IMR-90 (cell line): ENCODE measurements around the gene VTN. TPM values are rescaled to one million over a fixed set of nuclear protein-coding genes. Genes with fewer than 3 reads are reported as not detected.

ENCODE experiments used
- ATAC-seq: fragments of 200-7000 bp; cut with Tn5 transposase; 2 replicates; pipeline ENCODE4 v1.9.1; 2020; ENCODE audit warnings: low read depth, mild to moderate bottlenecking, moderate library complexity
- BruUV-seq: library from RNA; stranded (reverse); fragments of 400-500 nt; replicated peaks from 2 replicates; lab custom pipeline; 2021; lab: Mats Ljungman, UMichigan
- CTCF ChIA-PET: fragments of 300-600 bp; formaldehyde crosslinking; extraction: SDS; loops from one replicate; lab custom pipeline; 2021; ENCODE audit warnings: antibody characterized with exemption; lab: Yijun Ruan, JAX
- POLR2A ChIA-PET: fragments of 300-600 bp; sonication (Branson Sonifier 250); formaldehyde crosslinking; loops from one replicate; lab custom pipeline; 2022; ENCODE audit warnings: antibody characterized with exemption; ENCODE audit not compliant: unreplicated experiment; lab: Charles Lee
- DNase-seq: peaks from one replicate; pipeline ENCODE4 v3.0.0; 2013
- H2AFZ ChIP-seq: replicated peaks from 2 replicates; pipeline ENCODE3; 2013; ENCODE audit warnings: low read length, mild to moderate bottlenecking; ENCODE audit not compliant: poor library complexity
- H2AK5ac ChIP-seq: 2 replicates; pipeline ENCODE4 v1.6.1; 2013; ENCODE audit warnings: low read depth, low read length, inconsistent platforms
- H2AK9ac ChIP-seq: replicated peaks from 2 replicates; pipeline ENCODE3; 2013; ENCODE audit warnings: mild to moderate bottlenecking, low read depth, low read length, moderate library complexity; ENCODE audit not compliant: poor library complexity
- H2BK120ac ChIP-seq: 2 replicates; pipeline ENCODE4 v1.6.1; 2013; ENCODE audit warnings: low read depth, low read length, inconsistent platforms
- H2BK15ac ChIP-seq: 3 replicates; pipeline ENCODE4 v1.6.1; 2013; ENCODE audit warnings: low read depth, low read length, inconsistent platforms
- H2BK20ac ChIP-seq: 2 replicates; pipeline ENCODE4 v1.6.1; 2013; ENCODE audit warnings: low read depth, mild to moderate bottlenecking, inconsistent platforms, low read length, moderate library complexity
- H2BK5ac ChIP-seq: 2 replicates; pipeline ENCODE4 v1.6.1; 2013; ENCODE audit warnings: mild to moderate bottlenecking, low read depth, low read length, inconsistent platforms; ENCODE audit not compliant: poor library complexity, severe bottlenecking
- H3K14ac ChIP-seq: replicated peaks from 2 replicates; pipeline ENCODE4 v1.6.1; 2013; ENCODE audit warnings: low read depth, low read length, inconsistent platforms
- H3K18ac ChIP-seq: 2 replicates; pipeline ENCODE4 v1.6.1; 2013; ENCODE audit warnings: low read depth, low read length, control low read depth
- H3K23ac ChIP-seq: 2 replicates; pipeline ENCODE4 v1.6.1; 2013; ENCODE audit warnings: low read depth, low read length, inconsistent platforms
- H3K27ac ChIP-seq: 2 replicates; pipeline ENCODE4 v1.5.1; 2013; ENCODE audit warnings: mild to moderate bottlenecking, control low read depth, low read length; ENCODE audit not compliant: insufficient read depth
- H3K27me3 ChIP-seq: 2 replicates; pipeline ENCODE4 v1.6.1; 2013; ENCODE audit warnings: low read length; ENCODE audit not compliant: control insufficient read depth, insufficient read depth
- H3K36me3 ChIP-seq: 2 replicates; pipeline ENCODE4 v1.6.1; 2013; ENCODE audit warnings: low read length, mixed read lengths; ENCODE audit not compliant: control insufficient read depth, insufficient read depth
- H3K4ac ChIP-seq: 2 replicates; pipeline ENCODE4 v1.6.1; 2013; ENCODE audit warnings: low read depth, low read length, inconsistent platforms
- H3K4me1 ChIP-seq: 2 replicates; pipeline ENCODE4 v1.6.1; 2013; ENCODE audit warnings: low read length, mixed read lengths; ENCODE audit not compliant: control insufficient read depth, insufficient read depth
- H3K4me2 ChIP-seq: 2 replicates; pipeline ENCODE4 v1.6.1; 2013; ENCODE audit warnings: low read depth, mild to moderate bottlenecking, control low read depth, low read length, moderate library complexity
- H3K4me3 ChIP-seq: 2 replicates; pipeline ENCODE4 v1.5.1; 2013; ENCODE audit warnings: low read depth, mild to moderate bottlenecking, control low read depth, low read length, moderate library complexity; ENCODE audit not compliant: insufficient read depth
- H3K56ac ChIP-seq: 2 replicates; pipeline ENCODE4 v1.6.1; 2013; ENCODE audit warnings: low read length, inconsistent platforms; ENCODE audit not compliant: insufficient read depth; ENCODE audit errors: extremely low read depth
- H3K79me1 ChIP-seq, 2 experiments: 2 replicates each; pipeline ENCODE4 v1.6.1; 2013; ENCODE audit warnings: low read length in 2 of 2, inconsistent platforms in 1 of 2, low read depth in 1 of 2
- H3K9ac ChIP-seq: 2 replicates; pipeline ENCODE4 v1.6.1; 2013; ENCODE audit warnings: low read depth, low read length, control low read depth
- H3K9me1 ChIP-seq: 2 replicates; pipeline ENCODE4 v1.6.1; 2013; ENCODE audit warnings: low read length, inconsistent platforms; ENCODE audit not compliant: insufficient read depth
- H3K9me3 ChIP-seq: 2 replicates; pipeline ENCODE4 v1.6.1; 2013; ENCODE audit warnings: low read length; ENCODE audit not compliant: control insufficient read depth, insufficient read depth
- H4K20me1 ChIP-seq: 2 replicates; pipeline ENCODE4 v1.6.1; 2013; ENCODE audit warnings: low read length, inconsistent platforms; ENCODE audit not compliant: insufficient read depth
- H4K5ac ChIP-seq: 2 replicates; pipeline ENCODE4 v1.6.1; 2013; ENCODE audit warnings: mild to moderate bottlenecking, low read depth, low read length, control low read depth
- H4K8ac ChIP-seq, 2 experiments: 2 replicates each; pipeline ENCODE4 v1.6.1; 2013; ENCODE audit warnings: low read depth in 2 of 2, low read length in 2 of 2, control low read depth in 1 of 2, inconsistent platforms in 1 of 2
- H4K91ac ChIP-seq: 2 replicates; pipeline ENCODE4 v1.6.1; 2013; ENCODE audit warnings: low read depth, low read length, inconsistent platforms; ENCODE audit not compliant: insufficient read depth
- CEBPB ChIP-seq: IDR thresholded peaks from 2 replicates; pipeline ENCODE4 v1.6.1; 2012; ENCODE audit warnings: low read depth, low read length, improper control_type of control experiment
- CHD1 ChIP-seq: IDR thresholded peaks from 2 replicates; pipeline ENCODE4 v1.6.1; 2012; ENCODE audit warnings: low read depth, low read length, improper control_type of control experiment
- FOS ChIP-seq: fragments of 150-350 bp; IDR thresholded peaks from 2 replicates; pipeline ENCODE4 v1.6.1; 2016; ENCODE audit warnings: low read depth, low read length
- MAFK ChIP-seq: IDR thresholded peaks from 2 replicates; pipeline ENCODE4 v1.6.1; 2012; ENCODE audit warnings: low read depth, low read length, improper control_type of control experiment
- MAZ ChIP-seq: IDR thresholded peaks from 2 replicates; pipeline ENCODE4 v1.6.1; 2012; ENCODE audit warnings: low read depth, mild to moderate bottlenecking, low read length, improper control_type of control experiment, moderate library complexity, borderline replicate concordance
- NFE2L2 ChIP-seq: fragments of 150-350 bp; IDR thresholded peaks from 2 replicates; pipeline ENCODE4 v1.6.1; 2016; ENCODE audit warnings: low read depth, mild to moderate bottlenecking, low read length
- POLR2A ChIP-seq: IDR thresholded peaks from 2 replicates; pipeline ENCODE4 v1.6.1; 2012; ENCODE audit warnings: mild to moderate bottlenecking, low read depth, low read length
- RAD21 ChIP-seq: IDR thresholded peaks from 2 replicates; pipeline ENCODE4 v1.6.1; 2012; ENCODE audit warnings: low read length, improper control_type of control experiment
- RCOR1 ChIP-seq: IDR thresholded peaks from 2 replicates; pipeline ENCODE4 v1.6.1; 2012; ENCODE audit warnings: mild to moderate bottlenecking, low read length, improper control_type of control experiment; ENCODE audit not compliant: insufficient replicate concordance
- SMC3 ChIP-seq: fragments of 150-350 bp; IDR thresholded peaks from 2 replicates; pipeline ENCODE4 v1.6.1; 2016; ENCODE audit warnings: low read depth, mild to moderate bottlenecking, antibody characterized with exemption, low read length, moderate library complexity
- WGBS, 2 experiments: methylation state at CpG; one replicate each; pipeline versions ENCODE4 v1.1.5 to v1.1.7; 2013; ENCODE audit warnings: missing lambda C conversion rate in 2 of 2; ENCODE audit not compliant: insufficient read length in 1 of 2; ENCODE audit errors: extremely low coverage in 2 of 2; 5-methylcytosine and 5-hydroxymethylcytosine counted together
- dilution Hi-C: fragments of 300-500 bp; cut with HindIII; formaldehyde crosslinking; loops from one replicate; pipeline ENCODE4 v1.14.3; 2018; ENCODE audit warnings: low sequenced_read_pairs; ENCODE audit not compliant: unreplicated experiment
- in situ Hi-C: fragments of 300-500 bp; cut with MboI; formaldehyde crosslinking; loops from 3 replicates; pipeline ENCODE4 v1.14.3; 2019; ENCODE audit warnings: low sequenced_read_pairs, inconsistent platforms, mixed read lengths
- intact Hi-C: fragments of 100-400 bp; cut with micrococcal nuclease; formaldehyde crosslinking; loops from 2 replicates; pipeline ENCODE4 v1.10.0; 2022
- polyA plus RNA-seq, 3 experiments: library from polyadenylated mRNA; depleted of rRNA; stranded (reverse); fragments of >200 nt; gene quantifications; 2 replicates each; pipeline ENCODE4 v1.2.3, GENCODE V29; 2012; ENCODE audit warnings: low replicate concordance in 1 of 3
- total RNA-seq: library from RNA; depleted of rRNA; stranded (reverse); fragments of >200 nt; gene quantifications from 2 replicates; pipeline ENCODE4 v1.2.3, GENCODE V29; 2012
- TF ChIP-seq, protein P1 (sequence below): conservative IDR thresholded peaks from 2 replicates; pipeline ENCODE4 v1.5.1; 2012; ENCODE audit warnings: mild to moderate bottlenecking, low read depth, low read length, improper control_type of control experiment

The VTN gene
- total and polyA plus RNA-seq, 2 of the 4 experiments (the other 2 are of a cell fraction) = 0.18 to 1.0 TPM

- dilution Hi-C loops = no loop called here
- Histone ChIP-seq H3K27me3 (peaks cover 14% of the 10 kb centered on the region), H3K4me2 (no peak overlapping the region), H3K23ac (no peak overlapping the region), H3K4me1 (peaks cover 3% of the 10 kb centered on the region), H3K9me1 (peaks cover 12% of the 10 kb centered on the region), H4K91ac (no peak overlapping the region), H3K9ac (no peak overlapping the region), H2AK9ac (no peak overlapping the region), H2BK120ac (no peak overlapping the region), H2AK5ac (no peak overlapping the region), H4K20me1 (no peaks in the 10 kb centered on the region), H3K9me3 (no peaks in the 10 kb centered on the region), H3K18ac (no peak overlapping the region), H3K4me3 (no peak overlapping the region), H3K56ac (no peak overlapping the region), H3K14ac (no peak overlapping the region), H4K8ac (no peak overlapping the region), H3K27ac (no peak overlapping the region), H3K36me3 (no peaks in the 10 kb centered on the region), H3K4ac (no peak overlapping the region), H2AFZ (no peak overlapping the region), H2BK5ac (no peak overlapping the region), H2BK20ac (no peak overlapping the region), H3K79me1 (no peaks in the 10 kb centered on the region), H2BK15ac (no peak overlapping the region), H4K5ac (no peak overlapping the region)
- CTCF ChIA-PET = no interaction called here
- no peak for TF ChIP-seq CEBPB
- TF ChIP-seq POLR2A = no peak
- no peak for TF ChIP-seq CHD1
- TF ChIP-seq MAFK = no peak
- no peak for TF ChIP-seq RAD21
- no peak for TF ChIP-seq RCOR1
- TF ChIP-seq FOS = no peak
- no peak for TF ChIP-seq MAZ
- TF ChIP-seq, protein P1, sequence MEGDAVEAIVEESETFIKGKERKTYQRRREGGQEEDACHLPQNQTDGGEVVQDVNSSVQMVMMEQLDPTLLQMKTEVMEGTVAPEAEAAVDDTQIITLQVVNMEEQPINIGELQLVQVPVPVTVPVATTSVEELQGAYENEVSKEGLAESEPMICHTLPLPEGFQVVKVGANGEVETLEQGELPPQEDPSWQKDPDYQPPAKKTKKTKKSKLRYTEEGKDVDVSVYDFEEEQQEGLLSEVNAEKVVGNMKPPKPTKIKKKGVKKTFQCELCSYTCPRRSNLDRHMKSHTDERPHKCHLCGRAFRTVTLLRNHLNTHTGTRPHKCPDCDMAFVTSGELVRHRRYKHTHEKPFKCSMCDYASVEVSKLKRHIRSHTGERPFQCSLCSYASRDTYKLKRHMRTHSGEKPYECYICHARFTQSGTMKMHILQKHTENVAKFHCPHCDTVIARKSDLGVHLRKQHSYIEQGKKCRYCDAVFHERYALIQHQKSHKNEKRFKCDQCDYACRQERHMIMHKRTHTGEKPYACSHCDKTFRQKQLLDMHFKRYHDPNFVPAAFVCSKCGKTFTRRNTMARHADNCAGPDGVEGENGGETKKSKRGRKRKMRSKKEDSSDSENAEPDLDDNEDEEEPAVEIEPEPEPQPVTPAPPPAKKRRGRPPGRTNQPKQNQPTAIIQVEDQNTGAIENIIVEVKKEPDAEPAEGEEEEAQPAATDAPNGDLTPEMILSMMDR = no peak
- TF ChIP-seq NFE2L2 = no peak
- TF ChIP-seq SMC3 = no peak
- WGBS, 2 experiments = no CpG with 5 or more reads among the region's 5 CpGs
- intact Hi-C loops = loop anchor here (10.0 kb wide), 1 partner anchor 137 kb away; no protein-coding TSS in a partner anchor
- ATAC-seq (no peak), DNase-seq (no peak)
- no TSS peak for BruUV-seq
- in situ Hi-C loops = no loop called here
- POLR2A ChIA-PET = interaction anchor here (0.6 kb wide), 1 partner anchor 637 kb away, joined by 5 read pairs; no protein-coding TSS in a partner anchor
Measured at GRCh38 chr17:28407130-28407973, 37.2 kb upstream of the VTN start.
